ENCODE measurements around the gene SH3RF3.

The SH3RF3 gene

GRCh38 chr2:109384308-109385271 lies 255.6 kb downstream of the SH3RF3 start:
- no peak for DNase-seq

- no peak for DNase-seq
These were observed 256.5 kb downstream of the SH3RF3 start for GRCh38 chr2:109385506-109385905.

GRCh38 chr2:109386004-109386695 lies 257.1 kb downstream of the SH3RF3 start:
- DNase-seq: no peak

- no peak for DNase-seq
These were observed 258.3 kb downstream of the SH3RF3 start for GRCh38 chr2:109387221-109387735.

- no peak for DNase-seq
These were observed 258.9 kb downstream of the SH3RF3 start for GRCh38 chr2:109387778-109388469.

- DNase-seq: no peak
These were observed 262.2 kb downstream of the SH3RF3 start for GRCh38 chr2:109391243-109391642.

- DNase-seq: no peak
These were observed 263.1 kb downstream of the SH3RF3 start for GRCh38 chr2:109392140-109392539.

GRCh38 chr2:109392816-109393661 lies 264.0 kb downstream of the SH3RF3 start:
- DNase-seq: no peak

GRCh38 chr2:109393662-109393972 lies 264.6 kb downstream of the SH3RF3 start:
- no peak for DNase-seq

- no peak for DNase-seq
These were observed 266.6 kb downstream of the SH3RF3 start for GRCh38 chr2:109395494-109396201.

GRCh38 chr2:109396202-109397180 lies 267.5 kb downstream of the SH3RF3 start:
- no peak for DNase-seq

GRCh38 chr2:109397893-109398292 lies 268.9 kb downstream of the SH3RF3 start:
- DNase-seq: no peak

GRCh38 chr2:109398366-109399015 lies 269.5 kb downstream of the SH3RF3 start:
- DNase-seq: no peak

GRCh38 chr2:109399066-109399465 lies 270.1 kb downstream of the SH3RF3 start:
- DNase-seq: no peak

- DNase-seq: no peak
These were observed 271.1 kb downstream of the SH3RF3 start for GRCh38 chr2:109400102-109400501.

GRCh38 chr2:109401370-109401769 lies 272.4 kb downstream of the SH3RF3 start:
- no peak for DNase-seq

GRCh38 chr2:109402180-109402579 lies 273.2 kb downstream of the SH3RF3 start:
- no peak for DNase-seq

GRCh38 chr2:109402980-109403840 lies 274.2 kb downstream of the SH3RF3 start:
- no peak for DNase-seq

- DNase-seq: no peak
These were observed 274.8 kb downstream of the SH3RF3 start for GRCh38 chr2:109403841-109404201.

Measured in CD4-positive, alpha-beta T cell treated with Interferon gamma for 1 hour (primary cell).